Sigmoid colon (tissue), 3 donors: ENCODE data around the gene CLTCL1.

Experiments
- POLR2A ChIP-seq, 2 donors: fragments of 450-650 bp; IDR thresholded peaks; one replicate each; pipeline ENCODE4 v1.6.1; 2016; ENCODE audit warnings: antibody characterized with exemption in 2 of 2, mild to moderate bottlenecking in 2 of 2, moderate library complexity in 2 of 2
- TF ChIP-seq, protein P1 (sequence below), 4 experiments: fragments of 450-650 bp in 3 of 4; fragments of 200-600 bp in 1 of 4; IDR thresholded peaks; one replicate each; pipeline ENCODE4 v1.5.1; 2016 to 2019; ENCODE audit warnings: antibody characterized with exemption in 4 of 4, mild to moderate bottlenecking in 3 of 4, moderate library complexity in 2 of 4

DNA sequence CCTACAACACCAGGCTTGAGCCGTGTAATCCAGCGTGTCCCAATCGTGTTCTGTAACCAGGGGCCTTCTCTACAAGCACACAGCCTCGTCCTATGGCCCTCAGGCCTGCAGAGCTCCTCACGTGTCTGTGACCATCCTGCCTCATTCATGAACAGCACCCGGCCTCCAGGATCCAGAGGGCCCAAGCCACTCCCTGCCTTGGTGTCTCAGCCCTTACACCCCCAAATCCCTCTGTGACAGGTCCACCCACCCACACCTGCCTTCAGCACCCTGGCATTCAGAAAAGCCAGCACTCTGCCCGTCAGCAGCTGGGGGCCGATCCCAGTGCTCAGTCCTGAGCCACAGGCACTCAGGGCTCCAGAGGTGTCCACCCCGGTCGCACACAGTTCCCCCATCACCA lies 154.6 kb downstream of the CLTCL1 start:
- no peak for TF ChIP-seq POLR2A (IDR thresholded peaks at IDR 0.05)
- TF ChIP-seq, protein P1, sequence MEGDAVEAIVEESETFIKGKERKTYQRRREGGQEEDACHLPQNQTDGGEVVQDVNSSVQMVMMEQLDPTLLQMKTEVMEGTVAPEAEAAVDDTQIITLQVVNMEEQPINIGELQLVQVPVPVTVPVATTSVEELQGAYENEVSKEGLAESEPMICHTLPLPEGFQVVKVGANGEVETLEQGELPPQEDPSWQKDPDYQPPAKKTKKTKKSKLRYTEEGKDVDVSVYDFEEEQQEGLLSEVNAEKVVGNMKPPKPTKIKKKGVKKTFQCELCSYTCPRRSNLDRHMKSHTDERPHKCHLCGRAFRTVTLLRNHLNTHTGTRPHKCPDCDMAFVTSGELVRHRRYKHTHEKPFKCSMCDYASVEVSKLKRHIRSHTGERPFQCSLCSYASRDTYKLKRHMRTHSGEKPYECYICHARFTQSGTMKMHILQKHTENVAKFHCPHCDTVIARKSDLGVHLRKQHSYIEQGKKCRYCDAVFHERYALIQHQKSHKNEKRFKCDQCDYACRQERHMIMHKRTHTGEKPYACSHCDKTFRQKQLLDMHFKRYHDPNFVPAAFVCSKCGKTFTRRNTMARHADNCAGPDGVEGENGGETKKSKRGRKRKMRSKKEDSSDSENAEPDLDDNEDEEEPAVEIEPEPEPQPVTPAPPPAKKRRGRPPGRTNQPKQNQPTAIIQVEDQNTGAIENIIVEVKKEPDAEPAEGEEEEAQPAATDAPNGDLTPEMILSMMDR (IDR thresholded peaks at IDR 0.05) = no peak
